ACC112 (cell line): Measurements from ENCODE around the gene CHP2.
"Not testable (repeated sequence)": the region's sequence is repeated elsewhere in the genome, so short reads cannot be mapped to it uniquely, and the experiment has no call there.

ENCODE experiments used
- H2AFZ ChIP-seq: fragments of 200-600 bp; sonication (generic); one replicate; pipeline ENCODE4 v1.6.0; 2017; ENCODE audit warnings: antibody characterized with exemption, low read length; ENCODE audit not compliant: unreplicated experiment
- H3K27ac ChIP-seq: fragments of 200-600 bp; sonication (generic); 2 replicates; pipeline ENCODE4 v1.5.1; 2014; ENCODE audit warnings: low read depth, mild to moderate bottlenecking, antibody characterized with exemption, low read length, moderate library complexity
- H3K27me3 ChIP-seq: fragments of 200-600 bp; sonication (generic); 2 replicates; pipeline ENCODE4 v1.6.1; 2014; ENCODE audit warnings: mild to moderate bottlenecking, antibody characterized with exemption, low read length, moderate library complexity, mixed read lengths; ENCODE audit not compliant: insufficient read depth
- H3K36me3 ChIP-seq: fragments of 200-600 bp; sonication (generic); 2 replicates; pipeline ENCODE4 v1.6.1; 2016; ENCODE audit warnings: mild to moderate bottlenecking, antibody characterized with exemption, low read length, moderate library complexity, mixed read lengths; ENCODE audit not compliant: insufficient read depth
- H3K4me1 ChIP-seq: fragments of 200-600 bp; sonication (generic); one replicate; pipeline ENCODE4 v1.6.1; 2016; ENCODE audit warnings: low read length, mixed read lengths; ENCODE audit not compliant: insufficient read depth, unreplicated experiment, control insufficient read depth
- H3K4me3 ChIP-seq: fragments of 200-600 bp; sonication (generic); 2 replicates; pipeline ENCODE4 v1.5.1; 2014; ENCODE audit warnings: mild to moderate bottlenecking, low read depth, low read length
- H3K79me2 ChIP-seq: fragments of 200-600 bp; sonication (generic); one replicate; pipeline ENCODE4 v1.6.0; 2016; ENCODE audit warnings: low read length; ENCODE audit not compliant: control insufficient read depth, unreplicated experiment, insufficient read depth

The CHP2 gene

DNA sequence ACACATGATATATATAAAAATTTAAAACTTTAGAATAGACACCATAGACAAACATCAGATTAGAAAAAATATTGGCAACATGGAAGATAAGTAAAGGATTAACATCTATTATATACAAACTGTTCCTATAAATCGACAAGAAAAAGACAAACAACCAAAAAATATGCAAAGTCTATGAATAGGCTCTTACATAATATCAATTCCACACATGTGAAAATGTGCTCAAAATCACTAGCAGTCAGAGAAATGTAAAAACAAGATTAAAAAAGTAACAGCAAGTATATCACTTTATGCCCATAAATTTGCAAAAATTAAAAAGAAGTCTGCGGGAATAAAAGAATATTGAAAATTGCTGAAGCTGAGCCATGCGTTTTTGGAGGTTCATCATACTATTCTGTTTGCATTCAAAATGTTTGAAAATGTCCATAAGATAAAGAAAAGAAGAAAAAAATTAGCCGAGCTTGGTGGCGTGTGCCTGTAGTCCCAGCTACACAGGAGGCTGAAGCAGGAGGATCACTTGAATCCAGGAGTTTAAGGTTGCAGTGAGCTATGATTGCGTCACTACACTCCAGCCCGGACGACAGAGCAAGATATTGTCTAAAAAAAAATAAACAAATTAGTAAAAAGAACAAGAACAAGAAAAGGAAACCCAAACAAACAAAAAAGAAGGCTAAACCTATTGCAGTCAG lies 30.6 kb upstream of the CHP2 start:
- no peaks in the 10 kb centered on the region for H3K79me2 ChIP-seq
- no peak overlapping the region for H3K4me3 ChIP-seq
- no peaks in the 10 kb centered on the region for H3K36me3 ChIP-seq
- H3K4me1 ChIP-seq: no peaks in the 10 kb centered on the region
- H3K27ac ChIP-seq: no peak overlapping the region
- 0 out of 2 replicates have a peak, but pooled peaks cover under 1% of the 10 kb centered on the region for H3K27me3 ChIP-seq
- H2AFZ ChIP-seq: no peak overlapping the region

DNA sequence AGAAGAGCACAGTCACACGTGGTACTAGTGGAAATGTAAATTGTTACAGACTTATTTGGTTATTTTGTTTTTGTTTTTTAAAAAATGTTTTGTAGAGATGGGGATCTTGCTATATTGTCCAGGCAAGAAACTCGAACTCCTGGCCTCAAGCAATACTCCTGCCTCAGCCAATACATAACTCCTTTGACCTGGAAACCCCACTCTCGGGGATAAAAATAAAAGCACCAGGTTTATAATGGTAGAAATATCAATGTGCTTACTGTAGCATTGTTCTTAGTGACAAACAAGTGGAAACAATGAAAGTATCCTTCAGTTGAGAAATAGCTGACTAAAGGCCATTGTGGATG lies 30.1 kb upstream of the CHP2 start:
- Histone ChIP-seq H3K27ac (no peak overlapping the region), H3K27me3 (no peaks in the 10 kb centered on the region), H3K36me3 (no peaks in the 10 kb centered on the region), H3K79me2 (no peaks in the 10 kb centered on the region), H3K4me1 (peaks cover 3% of the 10 kb centered on the region), H2AFZ (no peak overlapping the region), H3K4me3 (no peak overlapping the region)

DNA sequence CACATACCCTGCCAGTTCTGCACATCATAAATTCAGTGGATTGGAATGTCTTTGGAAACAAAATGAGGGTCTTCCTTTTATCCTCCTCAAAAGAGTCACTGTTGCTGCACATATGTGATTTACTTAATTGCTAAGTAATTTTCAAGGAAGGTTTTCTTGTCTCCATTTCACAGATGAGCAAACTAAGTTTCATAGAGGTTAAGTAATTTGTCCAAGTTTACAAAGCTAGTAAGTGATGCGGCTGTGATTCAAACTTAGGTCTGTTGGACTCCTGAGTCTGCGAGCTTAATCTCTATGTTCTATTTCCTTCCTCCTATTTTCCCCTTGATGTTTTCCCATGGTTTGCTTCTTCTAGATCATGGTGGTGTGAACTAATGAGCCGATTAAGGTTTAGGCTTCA lies 28.1 kb upstream of the CHP2 start:
- no peak overlapping the region for H3K4me3 ChIP-seq
- H3K27me3 ChIP-seq: no peaks in the 10 kb centered on the region
- peaks cover 6% of the 10 kb centered on the region for H3K4me1 ChIP-seq
- H3K27ac ChIP-seq: no peak overlapping the region
- no peaks in the 10 kb centered on the region for H3K36me3 ChIP-seq
- H2AFZ ChIP-seq: no peak overlapping the region
- no peaks in the 10 kb centered on the region for H3K79me2 ChIP-seq

DNA sequence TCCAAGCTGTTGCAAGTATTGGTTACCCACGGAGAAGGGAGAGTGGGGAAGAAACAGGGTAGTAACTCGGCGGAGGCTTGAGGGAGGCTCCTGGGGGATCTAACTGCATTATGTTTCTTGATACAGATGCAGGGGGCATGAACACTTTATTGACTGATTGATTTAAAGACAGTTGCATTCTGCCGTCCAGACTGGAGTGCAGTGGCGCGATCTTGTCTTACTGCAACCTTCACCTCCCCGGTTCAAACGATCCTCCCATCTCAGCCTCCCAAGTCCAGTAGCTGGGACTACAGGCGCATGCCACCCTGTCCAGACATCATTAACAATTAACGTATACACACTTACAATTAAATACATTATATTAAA lies 26.7 kb upstream of the CHP2 start:
- Histone ChIP-seq H3K4me3 (no peak overlapping the region), H2AFZ (peak overlapping the region; percentile 78), H3K27me3 (no peaks in the 10 kb centered on the region), H3K36me3 (no peaks in the 10 kb centered on the region), H3K79me2 (no peaks in the 10 kb centered on the region), H3K4me1 (peaks cover 6% of the 10 kb centered on the region), H3K27ac (no peak overlapping the region)

DNA sequence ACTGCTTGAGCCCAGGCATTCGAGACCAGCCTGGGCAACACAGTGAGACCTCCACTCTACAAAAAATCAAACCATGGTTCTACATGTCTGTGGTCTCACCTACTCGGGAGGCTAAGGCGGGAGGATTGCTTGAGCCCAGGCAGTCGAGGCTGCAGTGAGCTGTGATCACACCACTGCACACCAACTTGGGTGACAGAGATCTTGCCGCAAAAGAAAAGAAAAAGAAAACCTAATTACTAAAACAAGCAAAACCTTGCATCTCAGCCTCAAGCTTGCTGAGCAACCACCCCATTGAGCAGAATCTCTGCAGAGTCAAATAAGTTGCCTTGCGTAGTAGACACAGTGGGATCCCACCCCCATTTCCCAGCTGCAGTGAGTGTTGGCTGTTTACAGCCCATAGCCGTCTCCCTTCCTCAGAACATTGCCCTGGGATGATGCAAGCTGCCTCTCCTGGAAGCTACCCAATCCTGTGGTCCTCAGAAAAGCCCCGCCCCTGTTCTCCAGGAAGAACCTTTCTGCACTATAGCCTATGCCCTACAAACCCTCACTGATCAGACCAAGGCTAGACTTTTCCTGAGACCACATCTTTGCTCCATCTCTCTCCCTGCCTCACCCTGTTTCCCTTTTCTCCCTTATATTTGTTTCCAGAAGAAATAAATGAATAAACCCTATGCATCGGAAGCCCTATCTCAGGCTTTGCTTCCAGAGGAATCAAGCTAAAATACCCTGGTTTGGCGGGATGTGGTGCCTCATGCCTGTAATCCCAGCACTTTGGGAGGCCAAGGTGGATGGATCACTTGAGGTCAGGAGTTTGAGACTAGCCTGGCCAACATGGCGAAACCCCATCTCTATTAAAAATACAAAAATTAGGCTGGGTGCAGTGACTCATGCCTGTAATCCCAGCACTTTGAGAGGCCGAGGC lies 25.1 kb upstream of the CHP2 start:
- H3K27me3 ChIP-seq: no peaks in the 10 kb centered on the region
- H3K4me1 ChIP-seq: peaks cover 6% of the 10 kb centered on the region
- H2AFZ ChIP-seq: peak overlapping the region; percentile 3
- H3K79me2 ChIP-seq: no peaks in the 10 kb centered on the region
- no peak overlapping the region for H3K4me3 ChIP-seq
- H3K36me3 ChIP-seq: no peaks in the 10 kb centered on the region
- H3K27ac ChIP-seq: no peak overlapping the region

DNA sequence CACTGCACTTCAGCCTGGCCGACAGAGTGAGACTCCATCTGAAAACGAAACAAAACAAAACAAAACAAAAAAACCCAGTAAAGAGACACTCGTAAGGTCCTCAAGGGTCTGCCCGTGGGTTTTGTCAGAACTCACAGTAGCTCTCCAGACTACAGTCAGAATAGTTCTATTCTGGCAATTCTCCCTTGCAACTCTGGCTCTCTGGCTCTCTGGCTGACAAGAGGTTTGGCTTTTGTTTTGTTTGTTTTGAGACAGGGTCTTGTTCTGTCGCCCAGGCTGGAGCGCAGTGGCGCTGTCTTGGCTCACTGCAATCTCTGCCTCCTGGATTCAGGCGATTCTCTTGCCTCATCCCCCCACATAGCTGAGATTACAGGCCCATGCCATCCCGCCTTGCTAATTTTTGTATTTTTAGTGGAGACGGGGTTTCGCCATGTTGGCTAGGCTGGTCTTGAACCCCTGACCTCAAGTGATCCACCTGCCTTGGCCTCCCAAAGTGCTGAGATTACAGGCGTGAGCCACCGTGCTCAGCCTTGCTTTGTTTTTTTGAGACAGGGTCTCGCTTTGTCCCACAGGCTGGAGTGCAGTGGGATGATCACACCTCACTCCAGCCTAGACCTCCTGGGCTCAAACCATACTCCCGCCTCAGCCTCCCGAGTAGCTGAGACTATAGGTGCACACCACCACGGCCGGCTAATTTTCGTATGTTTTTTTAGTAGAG lies 20.5 kb upstream of the CHP2 start:
- Histone ChIP-seq H3K27ac (no peak overlapping the region), H3K27me3 (peaks cover 17% of the 10 kb centered on the region), H3K4me3 (no peak overlapping the region), H3K36me3 (no peaks in the 10 kb centered on the region), H3K4me1 (peaks cover 6% of the 10 kb centered on the region), H2AFZ (no peak overlapping the region), H3K79me2 (no peaks in the 10 kb centered on the region)

DNA sequence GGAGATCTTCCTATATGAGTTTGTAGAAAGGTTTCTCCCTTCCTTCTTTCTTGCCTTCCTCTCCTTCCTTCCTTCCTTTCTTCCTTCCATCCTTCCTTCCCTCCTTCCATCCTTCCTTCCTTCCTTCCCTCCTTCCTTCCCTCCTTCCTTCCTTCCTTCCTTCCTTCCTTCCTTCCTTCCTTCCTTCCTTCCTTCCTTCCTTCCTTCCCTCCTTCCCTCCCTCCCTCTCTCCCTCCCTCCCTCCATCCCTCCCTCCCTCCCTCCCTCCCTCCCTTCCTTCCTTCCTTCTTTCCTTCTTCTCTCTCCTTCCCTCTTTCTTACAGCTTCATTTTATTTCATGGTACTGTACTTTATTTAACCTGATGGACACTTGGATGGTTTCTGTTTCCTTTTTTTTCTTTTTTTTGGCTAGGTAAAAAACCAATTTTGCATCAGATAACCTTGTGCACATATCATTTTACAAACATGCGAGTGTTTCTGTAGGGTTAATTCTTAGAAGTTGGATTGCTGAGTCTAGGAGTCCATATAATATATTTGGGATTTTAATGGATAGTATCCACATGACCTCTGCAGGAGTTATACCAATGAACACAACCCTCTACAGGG lies 17.3 kb upstream of the CHP2 start:
- H3K79me2 ChIP-seq, H2AFZ ChIP-seq, H3K27ac ChIP-seq, H3K4me1 ChIP-seq, H3K4me3 ChIP-seq, H3K36me3 ChIP-seq: not testable (repeated sequence)
- H3K27me3 ChIP-seq: peaks cover 36% of the 10 kb centered on the region

DNA sequence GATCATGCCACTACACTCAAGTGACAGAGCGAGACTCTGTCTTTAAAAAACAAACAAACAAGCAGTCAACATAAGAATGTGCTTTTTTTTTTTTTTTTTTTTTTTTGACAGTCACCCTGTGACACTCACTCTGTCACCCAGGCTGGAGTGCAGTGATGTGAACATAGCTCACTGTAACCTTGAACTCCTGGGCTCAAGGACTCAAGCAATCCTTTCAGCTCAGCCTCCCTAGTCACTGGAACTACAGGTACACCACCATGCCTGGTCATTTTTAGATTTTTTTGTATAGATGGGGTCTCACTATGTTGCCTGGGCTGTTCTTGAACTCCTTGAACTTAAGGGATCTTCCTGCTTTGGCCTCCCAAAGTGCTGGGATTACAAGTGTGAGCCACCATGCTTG lies 15.3 kb upstream of the CHP2 start:
- Histone ChIP-seq H3K27me3 (peaks cover 50% of the 10 kb centered on the region), H2AFZ (no peak overlapping the region), H3K4me1 (no peaks in the 10 kb centered on the region), H3K79me2 (no peaks in the 10 kb centered on the region), H3K4me3 (no peak overlapping the region), H3K36me3 (no peaks in the 10 kb centered on the region), H3K27ac (no peak overlapping the region)

DNA sequence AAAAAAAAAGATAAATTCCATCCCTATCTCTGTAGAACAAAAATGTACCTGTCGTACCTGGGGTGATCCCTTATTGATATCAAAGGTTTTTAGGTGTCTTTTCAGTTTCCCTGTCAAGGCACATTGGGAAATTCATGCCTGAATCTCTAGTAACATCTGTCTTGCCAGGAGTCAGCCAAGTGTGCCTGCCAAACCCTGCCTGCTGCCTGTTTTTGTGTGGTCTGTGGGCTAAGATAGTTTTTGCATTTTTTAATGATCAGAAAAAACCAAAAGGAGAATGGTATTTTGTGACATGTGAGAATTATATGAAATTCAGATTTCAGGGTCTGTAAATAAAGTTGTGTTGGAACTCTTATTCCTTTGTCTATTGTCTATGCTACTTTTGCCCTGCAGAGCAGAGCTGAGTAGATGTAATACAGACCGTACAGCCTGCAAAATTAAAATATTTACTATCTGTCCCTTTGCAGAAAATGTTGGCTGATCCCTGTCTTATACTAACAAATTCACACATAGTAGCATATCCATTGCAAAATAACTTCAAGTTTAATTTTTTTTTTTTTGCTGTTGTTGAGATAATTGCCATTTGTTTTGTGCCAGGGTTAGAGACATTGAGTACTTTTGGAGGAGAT lies 13.0 kb upstream of the CHP2 start:
- Histone ChIP-seq H3K27me3 (peaks cover 63% of the 10 kb centered on the region), H3K36me3 (no peaks in the 10 kb centered on the region), H3K4me3 (no peak overlapping the region), H3K4me1 (no peaks in the 10 kb centered on the region), H3K79me2 (no peaks in the 10 kb centered on the region), H2AFZ (no peak overlapping the region), H3K27ac (no peak overlapping the region)

DNA sequence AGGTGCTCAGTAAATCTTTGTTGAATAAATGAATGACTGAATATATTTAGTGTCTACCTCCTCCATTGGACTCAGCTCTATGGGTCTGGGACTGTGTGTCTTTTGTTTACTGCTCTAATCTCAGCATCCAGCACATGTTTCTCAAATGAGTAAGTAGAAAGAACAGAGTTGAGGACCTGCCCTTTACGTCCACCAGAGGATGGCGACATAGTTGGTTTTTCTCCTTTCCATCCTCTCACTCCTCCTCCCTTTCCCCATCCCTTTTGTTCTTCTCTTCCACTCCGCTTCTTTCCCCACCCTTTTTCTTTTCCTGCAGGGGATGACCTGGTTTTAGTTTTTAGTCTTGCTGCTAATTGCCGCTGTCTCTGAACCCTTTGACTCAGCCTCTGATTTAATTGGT lies 12.1 kb upstream of the CHP2 start:
- H3K27ac ChIP-seq: no peak overlapping the region
- H3K36me3 ChIP-seq: no peaks in the 10 kb centered on the region
- H3K4me3 ChIP-seq: no peak overlapping the region
- H2AFZ ChIP-seq: no peak overlapping the region
- H3K79me2 ChIP-seq: no peaks in the 10 kb centered on the region
- no peaks in the 10 kb centered on the region for H3K4me1 ChIP-seq
- peaks cover 68% of the 10 kb centered on the region for H3K27me3 ChIP-seq
